ENCODE data around the gene GFAP. TPM values are rescaled to one million over a fixed set of nuclear protein-coding genes. Genes with fewer than 3 reads are reported as not detected.

The GFAP gene
- total and polyA plus RNA-seq, 2 experiments from 2014 or later = 0.10 TPM; not detected in 1

DNA sequence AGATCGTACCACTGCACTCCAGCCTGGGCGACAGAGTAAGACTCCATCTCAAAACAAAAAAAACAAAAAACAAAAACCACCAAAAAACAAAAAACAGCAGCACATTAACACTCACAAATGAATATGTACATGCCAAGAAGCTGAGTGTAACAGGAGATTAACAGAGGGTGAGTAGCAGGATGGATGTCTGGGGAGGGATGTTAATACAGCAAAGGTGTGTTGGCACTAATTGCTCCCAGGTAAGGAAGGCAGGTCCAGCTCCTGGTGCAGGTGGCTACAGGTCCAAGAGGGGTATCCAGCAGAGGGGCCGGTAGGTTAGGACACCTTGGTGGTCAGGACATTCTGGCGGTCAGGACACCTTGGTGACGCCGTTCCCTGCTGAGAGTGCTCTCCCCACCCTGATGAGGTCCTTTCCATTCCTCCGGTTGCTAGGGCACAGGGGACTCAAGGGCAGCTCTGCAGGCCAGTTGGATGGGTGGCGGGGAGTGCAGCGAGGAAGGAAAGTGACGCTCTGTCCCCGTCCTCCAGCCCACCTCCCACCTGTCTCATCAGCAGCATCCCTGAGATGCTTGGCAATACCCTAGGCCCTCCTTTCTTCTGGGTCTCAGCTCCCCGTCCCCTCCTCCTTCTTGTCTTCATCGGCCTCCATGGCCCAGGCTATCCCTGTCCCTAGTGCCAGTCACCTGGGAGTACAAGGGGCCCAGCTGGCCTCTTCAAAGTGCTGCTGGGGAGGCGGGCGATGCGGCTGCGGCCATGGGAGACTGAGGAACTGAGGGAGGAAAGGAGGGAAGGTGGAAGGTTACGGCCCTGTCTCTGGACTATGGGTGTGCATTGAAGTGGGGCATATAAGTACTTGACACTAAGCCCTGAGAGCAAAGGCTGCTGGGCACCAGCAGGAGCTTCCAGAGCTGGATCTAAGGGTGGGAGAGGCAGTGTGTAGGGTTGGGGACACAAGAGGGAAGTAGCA lies 10.7 kb upstream of the GFAP start:
- Histone ChIP-seq H3K4me1 (ENCODE audit: insufficient read depth) (no peaks in the 10 kb centered on the region), H3K9me3 (ENCODE audit: low read depth) (no peaks in the 10 kb centered on the region), H3K27ac (no peak overlapping the region), H3K36me3 (replicated peaks; ENCODE audit: insufficient read depth, low read depth) (no peaks in the 10 kb centered on the region), H3K4me2 (no peak overlapping the region), H4K20me1 (ENCODE audit: insufficient read depth, poor library complexity, severe bottlenecking) (no peaks in the 10 kb centered on the region), H3K4me3 (no peak overlapping the region), H3K27me3 (peaks cover 6% of the 10 kb centered on the region), H2AFZ (no peak overlapping the region), H3K9me2 (replicated peaks; ENCODE audit: insufficient read depth) (no peaks in the 10 kb centered on the region), H3K79me2 (no peaks in the 10 kb centered on the region)
- WGBS (ENCODE audit: low lambda C conversion rate, missing lambda C conversion rate) = 97% methylated on average over 18 of the region's 18 CpGs
- DNase-seq (ENCODE audit: low spot score) = no peak
- TF ChIP-seq EZH2 (IDR thresholded peaks at IDR 0.05; ENCODE audit: borderline replicate concordance) = no peak
- TF ChIP-seq EZH2phosphoT487 (IDR thresholded peaks at IDR 0.05; ENCODE audit: low read depth, severe bottlenecking, unreplicated experiment) = no peak
- TF ChIP-seq, protein P1, sequence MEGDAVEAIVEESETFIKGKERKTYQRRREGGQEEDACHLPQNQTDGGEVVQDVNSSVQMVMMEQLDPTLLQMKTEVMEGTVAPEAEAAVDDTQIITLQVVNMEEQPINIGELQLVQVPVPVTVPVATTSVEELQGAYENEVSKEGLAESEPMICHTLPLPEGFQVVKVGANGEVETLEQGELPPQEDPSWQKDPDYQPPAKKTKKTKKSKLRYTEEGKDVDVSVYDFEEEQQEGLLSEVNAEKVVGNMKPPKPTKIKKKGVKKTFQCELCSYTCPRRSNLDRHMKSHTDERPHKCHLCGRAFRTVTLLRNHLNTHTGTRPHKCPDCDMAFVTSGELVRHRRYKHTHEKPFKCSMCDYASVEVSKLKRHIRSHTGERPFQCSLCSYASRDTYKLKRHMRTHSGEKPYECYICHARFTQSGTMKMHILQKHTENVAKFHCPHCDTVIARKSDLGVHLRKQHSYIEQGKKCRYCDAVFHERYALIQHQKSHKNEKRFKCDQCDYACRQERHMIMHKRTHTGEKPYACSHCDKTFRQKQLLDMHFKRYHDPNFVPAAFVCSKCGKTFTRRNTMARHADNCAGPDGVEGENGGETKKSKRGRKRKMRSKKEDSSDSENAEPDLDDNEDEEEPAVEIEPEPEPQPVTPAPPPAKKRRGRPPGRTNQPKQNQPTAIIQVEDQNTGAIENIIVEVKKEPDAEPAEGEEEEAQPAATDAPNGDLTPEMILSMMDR (IDR thresholded peaks at IDR 0.05; ENCODE audit: poor library complexity) = no peak

DNA sequence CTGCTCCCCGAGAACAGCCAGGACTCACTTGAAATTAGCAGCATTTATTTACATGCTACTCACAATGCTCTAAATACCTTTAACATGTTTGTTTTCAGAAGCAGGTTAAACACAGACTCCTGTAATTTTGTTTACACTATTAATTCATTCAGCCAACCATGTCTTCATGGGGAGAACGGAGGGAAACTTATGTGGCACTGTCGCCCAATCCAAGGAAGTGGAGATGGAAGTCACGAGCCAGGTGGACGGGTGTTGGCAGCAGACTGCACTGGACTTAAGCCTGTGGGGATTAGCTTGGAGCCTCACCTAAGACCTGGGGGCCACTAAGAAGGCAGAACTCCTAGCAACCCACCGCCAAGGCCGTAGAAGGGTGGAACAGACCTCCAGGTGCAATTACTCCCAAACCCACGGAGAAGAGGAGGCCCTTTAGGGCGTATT lies 8.8 kb upstream of the GFAP start:
- Histone ChIP-seq H3K9me3 (ENCODE audit: low read depth) (no peaks in the 10 kb centered on the region), H3K4me3 (no peak overlapping the region), H3K27me3 (peaks cover 14% of the 10 kb centered on the region), H3K79me2 (no peaks in the 10 kb centered on the region), H3K4me1 (ENCODE audit: insufficient read depth) (no peaks in the 10 kb centered on the region), H3K27ac (no peak overlapping the region), H2AFZ (no peak overlapping the region), H3K4me2 (no peak overlapping the region), H4K20me1 (ENCODE audit: insufficient read depth, poor library complexity, severe bottlenecking) (no peaks in the 10 kb centered on the region), H3K36me3 (replicated peaks; ENCODE audit: insufficient read depth, low read depth) (no peaks in the 10 kb centered on the region), H3K9me2 (replicated peaks; ENCODE audit: insufficient read depth) (no peaks in the 10 kb centered on the region)
- no peak for TF ChIP-seq EZH2 (IDR thresholded peaks at IDR 0.05; ENCODE audit: borderline replicate concordance)
- TF ChIP-seq EZH2phosphoT487 (IDR thresholded peaks at IDR 0.05; ENCODE audit: low read depth, severe bottlenecking, unreplicated experiment) = no peak
- TF ChIP-seq, protein P1 (IDR thresholded peaks at IDR 0.05; ENCODE audit: poor library complexity) = no peak
- DNase-seq (ENCODE audit: low spot score) = no peak
- 60% methylated on average over 9 of the region's 9 CpGs for WGBS (ENCODE audit: low lambda C conversion rate, missing lambda C conversion rate)

DNA sequence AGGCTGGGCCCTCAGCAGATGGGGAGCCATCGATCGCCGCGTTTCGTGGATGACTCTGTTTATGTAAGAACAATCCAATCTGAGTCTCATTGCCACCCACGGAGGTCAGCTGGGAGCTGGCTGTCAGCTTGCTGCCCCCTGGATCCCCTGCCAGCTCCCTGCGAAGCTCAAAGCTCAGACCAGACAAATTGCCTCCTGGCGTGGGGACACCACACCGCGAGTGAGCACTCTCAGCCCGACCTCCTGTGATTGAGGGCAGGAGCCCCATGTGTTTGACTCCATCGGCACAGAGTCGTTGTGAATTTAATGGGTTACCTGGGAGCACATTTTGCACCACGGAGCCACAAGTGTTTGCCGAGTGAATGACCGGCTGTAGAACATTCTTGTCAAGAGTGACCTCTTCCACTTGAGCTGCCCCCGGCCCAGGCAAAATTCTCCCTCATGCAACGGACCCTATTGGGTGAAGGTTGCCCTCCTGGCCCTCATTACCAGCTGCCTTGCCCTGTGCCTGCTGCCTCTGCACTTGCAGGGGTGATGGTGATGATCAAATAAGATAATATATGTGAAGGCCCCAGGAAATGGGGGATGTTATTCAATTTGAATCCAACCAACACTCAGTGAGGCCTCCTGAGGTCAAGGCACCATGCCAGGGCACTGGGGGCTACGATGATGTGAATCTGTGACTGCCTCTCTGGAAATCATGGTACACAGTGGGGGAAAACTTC lies 7.6 kb upstream of the GFAP start:
- no peak for DNase-seq (ENCODE audit: low spot score)
- Histone ChIP-seq H3K4me2 (no peak overlapping the region), H2AFZ (no peak overlapping the region), H4K20me1 (ENCODE audit: insufficient read depth, poor library complexity, severe bottlenecking) (no peaks in the 10 kb centered on the region), H3K4me1 (ENCODE audit: insufficient read depth) (no peaks in the 10 kb centered on the region), H3K27me3 (peaks cover 14% of the 10 kb centered on the region), H3K36me3 (replicated peaks; ENCODE audit: insufficient read depth, low read depth) (no peaks in the 10 kb centered on the region), H3K9me3 (ENCODE audit: low read depth) (no peaks in the 10 kb centered on the region), H3K27ac (no peak overlapping the region), H3K4me3 (no peak overlapping the region), H3K9me2 (replicated peaks; ENCODE audit: insufficient read depth) (no peaks in the 10 kb centered on the region), H3K79me2 (no peaks in the 10 kb centered on the region)
- 77% methylated on average over 19 of the region's 19 CpGs for WGBS (ENCODE audit: low lambda C conversion rate, missing lambda C conversion rate)
- TF ChIP-seq EZH2 (IDR thresholded peaks at IDR 0.05; ENCODE audit: borderline replicate concordance) = no peak
- TF ChIP-seq, protein P1 (IDR thresholded peaks at IDR 0.05; ENCODE audit: poor library complexity) = no peak
- TF ChIP-seq EZH2phosphoT487 (IDR thresholded peaks at IDR 0.05; ENCODE audit: low read depth, severe bottlenecking, unreplicated experiment) = no peak
